ENCODE measurements around the gene FAM184A.
A peak's percentile ranks its signal among the peaks of the same experiment; 100 is the strongest.

Gene FAM184A

DNA sequence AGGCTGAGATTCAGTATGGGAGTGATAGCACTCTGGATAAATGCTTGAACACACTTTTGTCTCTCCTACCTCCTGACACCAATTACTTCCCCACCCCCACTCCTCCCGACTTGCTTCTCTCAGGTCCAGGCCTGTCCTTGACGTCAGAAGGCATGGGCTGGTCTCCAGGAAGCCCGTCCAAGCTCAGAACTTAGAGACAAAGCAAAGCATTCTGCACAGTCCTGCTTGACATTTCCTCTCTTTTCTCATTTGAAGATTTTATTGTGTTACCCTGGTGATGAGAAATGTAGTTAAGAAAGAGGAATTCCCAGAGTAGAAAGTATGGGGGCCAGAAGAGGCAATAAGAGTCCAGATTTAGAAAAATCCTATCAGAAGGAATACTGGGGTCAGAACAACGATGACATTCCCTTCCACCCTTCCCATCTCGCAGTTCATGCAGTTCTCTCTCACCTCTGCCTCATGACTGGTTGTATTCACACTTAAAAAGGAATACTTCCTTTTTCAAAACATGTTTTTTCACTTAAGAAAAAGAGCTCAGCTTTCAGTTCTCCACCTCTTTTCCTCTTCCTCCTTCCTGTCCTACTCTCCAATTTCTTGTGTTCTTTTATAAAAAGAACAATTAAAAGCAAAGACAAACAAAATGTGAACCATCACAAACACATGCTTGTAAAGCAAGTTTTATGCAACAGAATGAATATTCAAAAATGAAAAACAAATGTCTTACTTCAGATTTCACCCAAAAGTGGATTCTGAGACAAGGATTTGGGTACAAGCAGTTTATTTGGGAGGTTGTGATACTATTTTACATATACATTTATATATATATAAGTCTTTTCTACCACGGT, 18.5 kb upstream of the FAM184A start:
- no peak for DNase-seq

GRCh38 chr6:119090256-119090655, 11.8 kb upstream of the FAM184A start:
- no peak for DNase-seq

GRCh38 chr6:119084784-119085183, 6.3 kb upstream of the FAM184A start:
- no peak for DNase-seq

GRCh38 chr6:119083007-119083406, 4.5 kb upstream of the FAM184A start:
- no peak for DNase-seq

DNA sequence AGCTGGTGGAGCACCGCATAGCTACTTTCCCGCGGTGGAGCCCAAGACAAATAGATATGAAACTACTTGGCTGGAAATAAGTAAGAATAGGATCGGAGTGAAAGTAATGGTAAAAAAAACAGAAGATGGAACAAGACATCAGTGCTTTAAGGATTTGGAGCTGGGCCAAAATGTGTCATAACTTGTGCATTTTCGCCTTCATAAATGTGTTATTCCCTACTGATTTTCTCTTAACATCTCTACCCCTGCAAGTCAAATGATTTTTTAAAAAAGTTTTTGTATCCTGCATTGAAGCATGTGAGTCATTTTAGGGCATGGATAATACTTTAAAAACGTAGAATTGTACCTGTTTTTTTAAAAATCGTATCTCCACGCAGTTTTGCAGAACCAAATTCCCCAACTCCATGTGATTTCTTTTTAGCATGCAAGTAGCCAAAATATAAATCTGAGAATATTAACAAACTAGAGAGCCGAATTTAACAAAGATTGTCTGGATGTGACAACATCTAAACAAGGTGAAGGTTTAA, 882 bp upstream of the FAM184A start:
- DNase-seq, result no peak

DNA sequence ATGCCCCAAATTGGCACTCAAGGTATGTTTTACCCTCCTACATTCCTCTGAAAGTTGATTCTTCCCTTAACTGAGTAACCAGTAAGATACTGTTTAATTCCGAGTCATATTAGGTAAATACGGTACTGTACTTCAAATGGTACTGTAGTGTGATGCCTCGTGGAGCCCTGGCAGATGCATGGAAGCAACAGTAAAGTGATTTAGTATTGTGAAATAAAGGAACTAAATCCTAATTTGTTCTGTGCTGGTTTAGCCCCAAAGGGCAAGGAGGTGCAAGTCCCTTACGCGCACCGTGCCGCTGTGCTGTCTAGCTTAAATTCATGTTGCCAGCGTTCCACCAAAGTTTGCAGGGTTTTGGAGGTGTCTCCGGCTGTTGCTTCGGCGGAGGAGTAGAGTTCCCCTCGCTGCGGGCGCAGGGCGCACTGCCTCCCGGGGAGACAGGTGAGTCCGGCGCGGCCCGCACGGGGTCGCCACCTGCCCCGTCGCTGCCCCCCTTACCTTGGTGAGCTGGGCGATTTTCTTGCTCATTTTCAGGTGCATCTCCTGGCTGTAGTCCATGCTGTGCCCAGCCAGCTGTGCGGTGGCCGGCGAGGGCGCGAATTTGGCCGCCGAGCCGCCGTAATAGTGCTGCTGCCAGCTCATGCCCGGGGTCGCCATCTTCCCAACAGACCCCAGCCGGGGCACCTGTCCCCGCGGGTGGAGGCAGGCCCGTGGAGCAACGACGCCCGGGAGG, 655 bp downstream of the FAM184A start:
- peak; percentile 29 for DNase-seq

DNA sequence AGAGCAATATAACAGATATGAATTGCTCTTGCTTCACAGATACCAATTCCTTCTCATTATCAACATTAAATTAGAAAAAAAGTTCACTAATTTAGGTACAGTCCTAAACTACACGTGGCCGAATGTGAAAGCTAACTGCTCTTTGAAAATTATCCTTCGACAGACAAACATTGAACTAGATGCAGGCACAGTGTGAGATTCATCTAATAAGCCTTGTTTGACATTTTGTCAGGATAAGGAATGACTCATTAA, 1.1 kb downstream of the FAM184A start:
- no peak for DNase-seq

- DNase-seq, result no peak
These were observed 1.7 kb downstream of the FAM184A start for GRCh38 chr6:119076576-119077390.

GRCh38 chr6:119076173-119076572, 2.3 kb downstream of the FAM184A start:
- DNase-seq, result no peak

- no peak for DNase-seq
These were observed 3.1 kb downstream of the FAM184A start for GRCh38 chr6:119075200-119075981.

DNA sequence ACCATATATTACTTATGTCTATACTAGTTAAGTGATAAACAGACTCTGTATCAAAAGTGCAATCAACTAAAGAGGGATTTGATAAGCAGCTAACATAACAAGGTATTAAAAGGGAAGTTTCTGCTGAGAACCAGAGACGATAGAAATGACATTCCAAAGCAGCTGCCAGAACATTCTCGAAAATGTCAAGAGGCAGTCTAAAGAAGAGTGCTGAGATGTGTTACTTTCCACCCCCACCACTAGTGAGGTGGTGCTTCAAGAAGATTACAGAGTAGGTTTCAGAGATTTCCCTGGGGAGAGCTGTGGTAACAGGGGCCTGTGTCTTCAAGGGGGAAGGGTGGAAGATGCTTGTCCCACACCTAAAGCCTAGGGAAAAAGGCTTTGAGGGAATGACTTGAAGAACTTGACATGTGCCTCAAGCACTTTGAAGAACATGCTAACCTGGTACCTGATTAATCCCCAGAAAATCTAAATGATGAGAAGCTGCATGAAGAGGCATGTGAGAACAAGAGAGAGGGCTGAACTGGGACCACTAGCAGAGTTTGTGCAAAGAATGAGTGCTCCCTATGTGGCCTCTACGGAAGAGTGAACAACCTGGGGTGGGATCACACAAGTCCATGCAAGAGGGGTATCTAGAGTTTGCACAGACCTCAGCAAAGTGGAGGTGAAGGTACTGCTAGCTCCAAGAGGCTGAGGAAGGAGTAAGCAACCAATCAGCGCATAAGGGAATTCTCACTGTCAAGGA, 5.0 kb downstream of the FAM184A start:
- DNase-seq, result no peak

GRCh38 chr6:119071576-119071975, 6.9 kb downstream of the FAM184A start:
- DNase-seq, result no peak

DNA sequence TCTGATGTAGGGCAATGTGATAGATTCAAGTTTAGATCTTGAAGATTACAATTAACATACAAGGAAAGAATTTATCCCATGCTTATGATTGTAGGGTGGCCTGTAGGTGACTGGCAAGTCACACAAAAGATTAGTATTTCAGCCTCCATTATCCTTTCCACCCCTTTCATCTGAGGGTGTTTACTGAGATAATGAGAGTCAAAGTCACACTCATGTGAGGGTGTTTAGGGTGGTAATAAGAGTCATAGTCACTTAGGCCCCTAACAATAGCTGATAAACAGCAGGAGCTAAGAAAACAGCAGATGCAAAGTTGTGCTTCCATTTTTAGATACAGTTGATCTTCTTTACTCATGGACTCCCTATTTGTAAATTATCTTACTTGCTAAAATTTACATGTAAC, 11.4 kb downstream of the FAM184A start:
- no peak for DNase-seq

DNA sequence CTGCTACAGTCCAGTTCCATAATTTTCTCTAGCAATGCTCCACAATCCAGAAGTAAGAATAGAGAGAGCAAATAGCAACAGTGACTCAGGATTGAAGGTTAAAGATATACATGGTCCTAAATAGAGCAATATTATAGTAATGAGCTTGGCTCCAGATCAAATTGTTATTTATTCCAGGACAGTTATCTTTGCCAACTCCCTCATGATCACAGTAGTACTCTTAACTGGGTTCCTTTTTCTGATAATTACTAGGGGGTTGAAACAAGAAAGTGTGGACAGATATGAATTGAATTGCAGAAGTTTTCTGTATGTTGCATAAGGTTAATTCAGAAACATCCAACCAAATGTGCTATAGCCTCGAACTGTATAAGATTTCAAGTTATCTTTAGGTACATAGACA, 11.9 kb downstream of the FAM184A start:
- no peak for DNase-seq

DNA sequence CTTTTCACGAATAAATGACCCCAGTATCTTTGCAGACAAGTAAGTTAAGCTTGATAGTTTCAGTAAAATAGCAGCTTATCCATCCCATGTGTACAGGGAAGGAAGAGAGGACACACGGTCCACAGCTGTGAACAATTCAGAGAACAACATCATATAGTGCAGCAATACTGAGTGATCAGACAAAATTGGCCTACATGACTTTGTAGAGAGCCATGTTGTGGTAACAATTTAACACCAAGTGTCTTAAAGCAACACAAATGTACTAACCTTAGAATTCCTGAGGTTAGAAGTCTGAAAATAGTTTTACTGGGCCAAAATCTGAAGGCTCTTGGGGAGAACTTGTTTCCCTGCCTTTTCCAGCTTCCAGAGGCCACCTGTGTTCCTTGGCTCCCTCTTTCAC, 12.5 kb downstream of the FAM184A start:
- no peak for DNase-seq

- no peak for DNase-seq
These were observed 13.1 kb downstream of the FAM184A start for GRCh38 chr6:119065382-119065781.

DNA sequence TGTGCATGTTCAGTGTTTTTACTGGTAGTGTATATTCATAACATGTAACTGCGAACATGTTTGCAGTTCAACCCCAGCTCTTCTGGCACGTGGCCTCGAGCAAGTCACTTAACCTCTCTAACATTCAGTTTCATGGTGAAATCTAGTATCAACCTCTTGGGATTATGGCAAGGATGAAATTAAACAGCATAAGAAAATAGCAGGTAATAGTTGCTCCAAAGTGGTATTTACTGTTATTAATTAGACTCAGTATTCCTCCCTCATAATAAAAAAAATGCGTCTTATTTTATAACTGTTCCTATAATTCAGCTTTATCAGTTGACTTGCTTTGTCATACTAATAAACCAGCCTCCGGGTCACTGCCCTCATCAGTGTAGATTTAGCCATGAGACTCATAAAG, 15.0 kb downstream of the FAM184A start:
- DNase-seq, result no peak

- DNase-seq, result no peak
These were observed 17.2 kb downstream of the FAM184A start for GRCh38 chr6:119061215-119061614.

DNA sequence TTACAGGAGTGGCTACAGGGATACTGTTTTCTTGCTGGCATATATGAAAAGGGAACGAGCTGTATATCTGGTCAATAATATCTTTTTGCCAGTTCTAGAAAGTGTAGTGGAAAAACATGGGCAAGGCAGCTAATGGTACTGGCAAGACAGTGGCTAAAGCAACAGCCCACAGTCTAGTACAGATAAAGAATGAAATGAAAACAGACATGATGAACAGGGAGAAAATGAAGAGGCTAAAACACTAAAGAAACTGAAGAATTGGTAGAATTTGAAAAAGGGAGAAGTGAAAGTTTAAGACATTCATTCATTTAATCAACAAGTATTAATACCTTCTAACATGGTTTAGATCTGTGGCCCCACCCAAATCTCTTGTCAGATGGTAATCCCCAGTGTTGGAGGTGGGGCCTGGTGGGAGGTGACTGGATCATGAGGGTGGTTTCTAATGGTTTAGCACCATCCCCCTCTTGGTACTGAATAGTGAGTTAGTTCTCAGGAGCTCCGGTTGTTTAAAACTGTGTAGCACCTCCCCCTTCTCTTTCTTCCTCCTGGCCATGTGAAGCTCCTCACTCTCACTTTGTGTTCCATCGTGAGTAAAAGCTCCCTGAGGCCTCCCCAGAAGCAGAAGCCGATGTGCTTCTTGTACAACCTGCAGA, 18.1 kb downstream of the FAM184A start:
- DNase-seq, result no peak

- no peak for DNase-seq
These were observed 23.4 kb downstream of the FAM184A start for GRCh38 chr6:119055069-119055468.

- DNase-seq, result no peak
These were observed 25.5 kb downstream of the FAM184A start for GRCh38 chr6:119052987-119053386.

All from effector CD8-positive, alpha-beta T cell (primary cell).